Measurements from ENCODE around the gene PRSS12. TPM values are rescaled to one million over a fixed set of nuclear protein-coding genes. Genes with fewer than 3 reads are reported as not detected.

PRSS12 gene
- polyA plus RNA-seq, 3 donors: not detected

GRCh38 chr4:118325431-118325830 lies 27.4 kb downstream of the PRSS12 start:
- no peak overlapping the region for H3K4me2 ChIP-seq (replicated peaks; ENCODE audit: extremely low read depth, low read length, poor library complexity, severe bottlenecking)
- no peaks in the 10 kb centered on the region for H3K79me2 ChIP-seq (ENCODE audit: insufficient read depth, low read length)
- Mint-ChIP-seq H3K36me3 (no peaks in the 10 kb centered on the region), H3K27me3 (ENCODE audit: low read depth in 3 of 3) (peaks cover 0 to under 1% (median 0%) of the 10 kb centered on the region in 3 donors), H3K4me3 (no peak overlapping the region), H3K27ac (no peak overlapping the region), H3K4me1 (peaks cover 3% of the 10 kb centered on the region), H3K9me3 (peaks cover 0 to 4% (median 0%) of the 10 kb centered on the region in 7 donors)
- H3K27ac ChIP-seq (ENCODE audit: low read depth in 1 of 2, low read length in 2 of 2): no peak overlapping the region
- WGBS (ENCODE audit: insufficient coverage): no CpG with 5 or more reads among the region's 1 CpG
- no peak for TF ChIP-seq CTCF (IDR thresholded peaks at IDR 0.05)
- no peaks in the 10 kb centered on the region for H3K4me1 ChIP-seq (ENCODE audit: control insufficient read depth in 1 of 2, insufficient read depth in 2 of 2, low read length in 2 of 2)
- no peak overlapping the region for H2AFZ ChIP-seq (ENCODE audit: insufficient read depth, low read depth, low read length, poor library complexity, severe bottlenecking)
- no peak overlapping the region for H3K4me3 ChIP-seq (replicated peaks in 1 of 3; ENCODE audit: low read depth in 2 of 3, low read length in 3 of 3)
- DNase-seq: no peak
- H3K9ac ChIP-seq (ENCODE audit: insufficient read depth, low read length, poor library complexity, severe bottlenecking): no peak overlapping the region
- no peaks in the 10 kb centered on the region for H4K20me1 ChIP-seq (ENCODE audit: insufficient read depth, low read length)
- no peaks in the 10 kb centered on the region for H3K9me3 ChIP-seq (replicated peaks in 1 of 2; ENCODE audit: control insufficient read depth in 1 of 2, insufficient read depth in 1 of 2, low read length in 2 of 2)
- intact Hi-C loops (cut with micrococcal nuclease): no loop called here
- H3K36me3 ChIP-seq (replicated peaks in 1 of 2; ENCODE audit: control insufficient read depth in 1 of 2, insufficient read depth in 2 of 2, low read length in 2 of 2): no peaks in the 10 kb centered on the region
- H3K27me3 ChIP-seq (ENCODE audit: control insufficient read depth in 2 of 2, insufficient read depth in 2 of 2, low read length in 2 of 2): no peaks in the 10 kb centered on the region

GRCh38 chr4:118322831-118323502 lies 29.8 kb downstream of the PRSS12 start:
- Mint-ChIP-seq H3K4me3 (no peak overlapping the region), H3K4me1 (peaks cover 3% of the 10 kb centered on the region), H3K9me3 (peaks cover 0 to 2% (median 0%) of the 10 kb centered on the region in 7 donors), H3K36me3 (no peaks in the 10 kb centered on the region), H3K27me3 (ENCODE audit: low read depth in 3 of 3) (peaks cover 1 to 2% (median 1%) of the 10 kb centered on the region in 3 donors), H3K27ac (no peak overlapping the region)
- no CpG with 5 or more reads among the region's 5 CpGs for WGBS (ENCODE audit: insufficient coverage)
- no peak for TF ChIP-seq CTCF (IDR thresholded peaks at IDR 0.05)
- no peak overlapping the region for H3K4me3 ChIP-seq (replicated peaks in 1 of 3; ENCODE audit: low read depth in 2 of 3, low read length in 3 of 3)
- H3K36me3 ChIP-seq (replicated peaks in 1 of 2; ENCODE audit: control insufficient read depth in 1 of 2, insufficient read depth in 2 of 2, low read length in 2 of 2): no peaks in the 10 kb centered on the region
- no peaks in the 10 kb centered on the region for H3K27me3 ChIP-seq (ENCODE audit: control insufficient read depth in 2 of 2, insufficient read depth in 2 of 2, low read length in 2 of 2)
- DNase-seq: no peak
- no peaks in the 10 kb centered on the region for H4K20me1 ChIP-seq (ENCODE audit: insufficient read depth, low read length)
- H3K4me1 ChIP-seq (ENCODE audit: control insufficient read depth in 1 of 2, insufficient read depth in 2 of 2, low read length in 2 of 2): no peaks in the 10 kb centered on the region
- no peak overlapping the region for H2AFZ ChIP-seq (ENCODE audit: insufficient read depth, low read depth, low read length, poor library complexity, severe bottlenecking)
- no peak overlapping the region for H3K9ac ChIP-seq (ENCODE audit: insufficient read depth, low read length, poor library complexity, severe bottlenecking)
- H3K79me2 ChIP-seq (ENCODE audit: insufficient read depth, low read length): no peaks in the 10 kb centered on the region
- H3K27ac ChIP-seq (ENCODE audit: low read depth in 1 of 2, low read length in 2 of 2): no peak overlapping the region
- intact Hi-C loops (cut with micrococcal nuclease): no loop called here
- H3K4me2 ChIP-seq (replicated peaks; ENCODE audit: extremely low read depth, low read length, poor library complexity, severe bottlenecking): no peak overlapping the region
- H3K9me3 ChIP-seq (replicated peaks in 1 of 2; ENCODE audit: control insufficient read depth in 1 of 2, insufficient read depth in 1 of 2, low read length in 2 of 2): no peaks in the 10 kb centered on the region
